DND-41 (cell line): ENCODE measurements around the gene NPHP4.

Source experiments
- ATAC-seq: fragments of 200-7000 bp; cut with Tn5 transposase; 3 replicates; pipeline ENCODE4 v1.9.1; 2021; ENCODE audit warnings: low read depth; ENCODE audit not compliant: insufficient read depth
- DNase-seq: peaks from one replicate; pipeline ENCODE4 v3.0.0-alpha.2; 2020
- H2AFZ ChIP-seq: 2 replicates; pipeline ENCODE4 v1.6.0; 2012; ENCODE audit warnings: low read depth, low read length
- H3K27ac ChIP-seq: 2 replicates; pipeline ENCODE4 v1.5.1; 2012; ENCODE audit warnings: low read length, inconsistent platforms
- H3K27me3 ChIP-seq: fragments of 200-600 bp; sonication (generic); 2 replicates; pipeline ENCODE4 v1.6.0; 2012; ENCODE audit warnings: low read length, mild to moderate bottlenecking, inconsistent platforms; ENCODE audit not compliant: insufficient read depth, poor library complexity
- H3K36me3 ChIP-seq: 2 replicates; pipeline ENCODE4 v1.5.1; 2012; ENCODE audit warnings: low read length, inconsistent platforms; ENCODE audit not compliant: insufficient read depth
- H3K4me1 ChIP-seq: 2 replicates; pipeline ENCODE4 v1.5.1; 2012; ENCODE audit warnings: mild to moderate bottlenecking, low read length; ENCODE audit not compliant: insufficient read depth
- H3K4me2 ChIP-seq: 2 replicates; pipeline ENCODE4 v1.6.0; 2012; ENCODE audit warnings: mild to moderate bottlenecking, moderate library complexity, low read length, inconsistent platforms; ENCODE audit not compliant: insufficient read depth
- H3K4me3 ChIP-seq, 2 experiments: fragments of 200-600 bp in 1 of 2; shearing (Covaris generic) in 1 of 2; 2 replicates each; pipeline ENCODE4 v1.5.1; 2012 to 2016; ENCODE audit warnings: inconsistent platforms in 2 of 2, low read length in 2 of 2, mild to moderate bottlenecking in 2 of 2, low read depth in 1 of 2, moderate library complexity in 1 of 2
- H3K79me2 ChIP-seq: 2 replicates; pipeline ENCODE4 v1.6.0; 2012; ENCODE audit warnings: low read length, inconsistent platforms; ENCODE audit not compliant: insufficient read depth
- H3K9ac ChIP-seq: 2 replicates; pipeline ENCODE4 v1.6.0; 2012; ENCODE audit warnings: low read depth, mild to moderate bottlenecking, inconsistent platforms, low read length, moderate library complexity
- H3K9me3 ChIP-seq: 2 replicates; pipeline ENCODE4 v1.5.1; 2012; ENCODE audit warnings: low read length, moderate library complexity, mild to moderate bottlenecking, inconsistent platforms; ENCODE audit not compliant: insufficient read depth, severe bottlenecking
- H4K20me1 ChIP-seq: 2 replicates; pipeline ENCODE4 v1.6.0; 2012; ENCODE audit warnings: low read length; ENCODE audit not compliant: insufficient read depth
- CTCF ChIP-seq: IDR thresholded peaks from 2 replicates; pipeline ENCODE4 v1.5.1; 2012; ENCODE audit warnings: borderline replicate concordance, low read length, moderate library complexity, mild to moderate bottlenecking; ENCODE audit not compliant: poor library complexity, severe bottlenecking; ENCODE audit errors: extremely low read depth
- EZH2 ChIP-seq: IDR thresholded peaks from 3 replicates; pipeline ENCODE4 v1.6.1; 2012; ENCODE audit warnings: borderline replicate concordance, low read depth, mild to moderate bottlenecking, moderate library complexity, low read length, inconsistent platforms; ENCODE audit not compliant: severe bottlenecking

NPHP4 gene

DNA sequence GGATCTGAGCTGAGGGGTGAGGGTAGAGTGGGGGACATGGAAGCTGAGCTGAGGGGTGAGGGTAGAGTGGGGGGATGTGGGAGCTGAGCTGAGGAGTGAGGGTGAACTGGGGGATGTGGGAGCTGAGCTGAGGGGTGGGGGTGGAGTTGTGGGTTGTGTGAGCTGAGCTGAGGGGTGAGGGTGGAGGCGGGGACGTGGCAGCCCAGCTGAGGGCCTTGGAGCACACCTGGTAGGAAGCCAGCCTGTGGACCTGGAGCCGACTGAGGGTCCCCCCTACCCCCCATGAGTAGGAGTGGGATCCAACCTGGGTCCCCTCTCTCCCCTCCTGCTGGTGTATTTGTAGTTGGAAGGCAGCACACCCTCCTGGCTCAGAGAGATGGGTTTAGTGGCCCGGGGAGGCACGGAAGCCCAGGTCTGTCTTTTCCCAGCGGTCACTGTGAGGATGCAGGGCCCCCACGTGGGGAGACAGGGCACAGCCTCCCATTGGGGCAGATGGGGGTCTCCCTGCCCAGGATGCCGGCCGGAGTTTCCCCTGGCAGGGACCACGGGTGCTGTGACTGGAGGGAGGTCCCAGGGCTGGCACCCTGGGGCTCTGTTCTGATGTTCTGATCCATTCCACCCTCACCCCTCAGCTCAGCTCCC lies 13.2 kb upstream of the NPHP4 start:
- no peaks in the 10 kb centered on the region for H3K4me1 ChIP-seq
- no peak overlapping the region for H3K27ac ChIP-seq
- no peaks in the 10 kb centered on the region for H3K36me3 ChIP-seq
- ATAC-seq, result no peak
- no peak overlapping the region for H3K4me3 ChIP-seq
- DNase-seq, result no peak
- H3K27me3 ChIP-seq, result no peaks in the 10 kb centered on the region
- no peak overlapping the region for H2AFZ ChIP-seq
- H3K9ac ChIP-seq, result no peak overlapping the region
- H4K20me1 ChIP-seq, result peaks cover 56% of the 10 kb centered on the region
- no peaks in the 10 kb centered on the region for H3K79me2 ChIP-seq
- H3K4me2 ChIP-seq, result no peak overlapping the region
- TF ChIP-seq EZH2 (no peak), CTCF (no peak)
- no peaks in the 10 kb centered on the region for H3K9me3 ChIP-seq

GRCh38 chr1:6004412-6005123 lies 12.3 kb upstream of the NPHP4 start:
- H4K20me1 ChIP-seq, result peaks cover 64% of the 10 kb centered on the region
- TF ChIP-seq CTCF (no peak), EZH2 (no peak)
- no peaks in the 10 kb centered on the region for H3K79me2 ChIP-seq
- no peaks in the 10 kb centered on the region for H3K4me1 ChIP-seq
- no peaks in the 10 kb centered on the region for H3K27me3 ChIP-seq
- H3K36me3 ChIP-seq, result no peaks in the 10 kb centered on the region
- ATAC-seq, result no peak
- no peak for DNase-seq
- no peak overlapping the region for H3K4me3 ChIP-seq
- no peaks in the 10 kb centered on the region for H3K9me3 ChIP-seq
- H3K27ac ChIP-seq, result no peak overlapping the region
- no peak overlapping the region for H3K4me2 ChIP-seq
- no peak overlapping the region for H3K9ac ChIP-seq
- H2AFZ ChIP-seq, result no peak overlapping the region

- no peaks in the 10 kb centered on the region for H3K4me1 ChIP-seq
- peaks cover 67% of the 10 kb centered on the region for H4K20me1 ChIP-seq
- H3K9ac ChIP-seq, result no peak overlapping the region
- ATAC-seq, result no peak
- no peaks in the 10 kb centered on the region for H3K79me2 ChIP-seq
- H3K4me2 ChIP-seq, result no peak overlapping the region
- H3K4me3 ChIP-seq, result no peak overlapping the region
- no peak overlapping the region for H3K27ac ChIP-seq
- H3K9me3 ChIP-seq, result no peaks in the 10 kb centered on the region
- TF ChIP-seq CTCF (no peak), EZH2 (no peak)
- H2AFZ ChIP-seq, result no peak overlapping the region
- DNase-seq, result peak; percentile 33
- no peaks in the 10 kb centered on the region for H3K36me3 ChIP-seq
- no peaks in the 10 kb centered on the region for H3K27me3 ChIP-seq
Measured at GRCh38 chr1:6003568-6004411, 11.6 kb upstream of the NPHP4 start.
